ENCODE data around the gene MAGI2. TPM values are rescaled to one million over a fixed set of nuclear protein-coding genes. Genes with fewer than 3 reads are reported as not detected.

MAGI2 gene
- total and polyA plus RNA-seq, 2 of the 13 experiments (the other 11 are each of a cell fraction or from before 2014, with no cell fraction given): 1.5 to 3.8 TPM

GRCh38 chr7:78073609-78074382 lies 1379.7 kb downstream of the MAGI2 start (continued):
- TF ChIP-seq AKNA (CRISPR knock-in tag; IDR thresholded peaks at IDR 0.05; ENCODE audit: borderline replicate concordance) (no peak), ZFAT (CRISPR knock-in tag; conservative IDR thresholded peaks at IDR 0.05) (no peak), RXRB (CRISPR knock-in tag; IDR thresholded peaks at IDR 0.05; ENCODE audit: borderline replicate concordance) (no peak), RARG (CRISPR knock-in tag; IDR thresholded peaks at IDR 0.05; ENCODE audit: low read depth) (no peak), NAIF1 (CRISPR knock-in tag; IDR thresholded peaks at IDR 0.05; ENCODE audit: borderline replicate concordance) (no peak)

GRCh38 chr7:78072201-78072590 lies 1381.3 kb downstream of the MAGI2 start:
- TF ChIP-seq ZBTB7B (CRISPR knock-in tag; IDR thresholded peaks at IDR 0.05) (no peak), ZNF383 (CRISPR knock-in tag; IDR thresholded peaks at IDR 0.05; ENCODE audit: borderline replicate concordance) (no peak)
- Histone ChIP-seq H2AFZ (ENCODE audit: low read length) (no peak overlapping the region), H3K4me1 (ENCODE audit: insufficient read depth, low read length) (no peaks in the 10 kb centered on the region), H3K27me3 (ENCODE audit: control insufficient read depth in 1 of 2, insufficient read depth in 2 of 2, low read length in 2 of 2) (no peaks in the 10 kb centered on the region; a peak in 1 of 5 replicates), H3K9me3 (ENCODE audit: low read length) (no peaks in the 10 kb centered on the region), H3K4me2 (ENCODE audit: low read depth, low read length) (no peak overlapping the region), H3K36me3 (replicated peaks in 1 of 2; ENCODE audit: control insufficient read depth in 1 of 2, insufficient read depth in 2 of 2, low read length in 2 of 2) (no peaks in the 10 kb centered on the region), H4K20me1 (ENCODE audit: insufficient read depth, low read length) (no peaks in the 10 kb centered on the region), H3K4me3 (replicated peaks in 1 of 3; ENCODE audit: insufficient read depth in 1 of 3, low read depth in 2 of 3, low read length in 3 of 3) (no peak overlapping the region), H3K27ac (ENCODE audit: extremely low read length, insufficient read depth, low read length) (no peak overlapping the region), H3K79me2 (ENCODE audit: insufficient read depth, low read length) (no peaks in the 10 kb centered on the region), H3K9ac (ENCODE audit: insufficient read depth, low read depth, low read length) (no peak overlapping the region)
- DNase-seq (ENCODE audit: low spot score) (no peak), ATAC-seq (no peak), FAIRE-seq (no peak)
- ChIA-PET POLR2A (no interaction called here), CTCF (ENCODE audit: low intra/inter-chr PET ratio, low total read pairs) (no interaction called here)
- no TSS peak for BruUV-seq (replicated peaks)
- in situ Hi-C loops (cut with HindIII; ENCODE audit: extremely low pct_ligation_motif_present, low pct_unique_long_range_greater_than_20kb): no loop called here
- intact Hi-C loops (cut with micrococcal nuclease; ENCODE audit: unreplicated experiment): no loop called here
